OCI-LY7 (cell line): ENCODE measurements around the gene OR1F1. TPM values are rescaled to one million over a fixed set of nuclear protein-coding genes. Genes with fewer than 3 reads are reported as not detected.
"Not testable (repeated sequence)": the region's sequence is repeated elsewhere in the genome, so short reads cannot be mapped to it uniquely, and the experiment has no call there.

Experiments used
- BruUV-seq: library from RNA; stranded (reverse); fragments of 400-500 nt; replicated peaks from 2 replicates; lab custom pipeline; 2021; lab: Mats Ljungman, UMichigan
- CTCF ChIA-PET: fragments of 300-600 bp; sonication (Branson Sonifier 250); formaldehyde crosslinking; loops from one replicate; lab custom pipeline; 2022; ENCODE audit warnings: antibody characterized with exemption; ENCODE audit not compliant: unreplicated experiment; lab: Charles Lee
- POLR2A ChIA-PET: fragments of 300-600 bp; sonication (Branson Sonifier 250); formaldehyde crosslinking; loops from one replicate; lab custom pipeline; 2022; ENCODE audit warnings: antibody characterized with exemption; lab: Charles Lee
- DNase-seq: peaks from one replicate; pipeline ENCODE4 v3.0.0-alpha.2; 2015; ENCODE audit warnings: low spot score
- H2AFZ ChIP-seq: fragments of 200-600 bp; sonication (generic), shearing (Covaris generic); 2 replicates; pipeline ENCODE4 v1.6.1; 2014; ENCODE audit warnings: mild to moderate bottlenecking, antibody characterized with exemption, low read length, moderate library complexity
- H3K27ac ChIP-seq: fragments of 200-600 bp; sonication (generic); 2 replicates; pipeline ENCODE4 v1.5.1; 2014; ENCODE audit warnings: mixed run types, low read depth, mild to moderate bottlenecking, moderate library complexity, low read length, inconsistent platforms; ENCODE audit not compliant: poor library complexity, severe bottlenecking
- H3K36me3 ChIP-seq: fragments of 200-600 bp; sonication (generic); 2 replicates; pipeline ENCODE4 v1.6.1; 2014; ENCODE audit warnings: mild to moderate bottlenecking, antibody characterized with exemption, low read length, moderate library complexity, mixed read lengths; ENCODE audit not compliant: insufficient read depth
- H3K4me1 ChIP-seq: fragments of 200-600 bp; sonication (generic); 2 replicates; pipeline ENCODE4 v1.5.1; 2014; ENCODE audit warnings: mild to moderate bottlenecking, low read length; ENCODE audit not compliant: insufficient read depth, poor library complexity, severe bottlenecking
- H3K4me2 ChIP-seq: fragments of 200-600 bp; sonication (generic); 2 replicates; pipeline ENCODE4 v1.6.1; 2014; ENCODE audit warnings: mild to moderate bottlenecking, low read length
- H3K4me3 ChIP-seq: fragments of 200-600 bp; sonication (generic); 2 replicates; pipeline ENCODE4 v1.5.1; 2014; ENCODE audit warnings: mild to moderate bottlenecking, low read depth, low read length; ENCODE audit not compliant: poor library complexity, severe bottlenecking
- H3K79me2 ChIP-seq: fragments of 200-600 bp; sonication (generic); 2 replicates; pipeline ENCODE4 v1.6.1; 2016; ENCODE audit warnings: low read depth, mild to moderate bottlenecking, low read length, moderate library complexity, mixed read lengths; ENCODE audit not compliant: insufficient read depth
- H3K9me2 ChIP-seq: fragments of 200-600 bp; sonication (generic); 2 replicates; pipeline ENCODE4 v1.6.1; 2016; ENCODE audit warnings: mild to moderate bottlenecking, low read length, mixed read lengths; ENCODE audit not compliant: insufficient read depth
- H3K9me3 ChIP-seq: fragments of 200-600 bp; sonication (generic); 2 replicates; pipeline ENCODE4 v1.6.1; 2014; ENCODE audit warnings: mild to moderate bottlenecking, mixed run types, low read length, mixed read lengths
- H4K20me1 ChIP-seq: fragments of 200-600 bp; sonication (generic); 2 replicates; pipeline ENCODE4 v1.6.1; 2014; ENCODE audit warnings: mild to moderate bottlenecking, antibody characterized with exemption, low read length, moderate library complexity, mixed read lengths; ENCODE audit not compliant: insufficient read depth
- CTCF ChIP-seq: fragments of 200-600 bp; sonication (generic); conservative IDR thresholded peaks from 2 replicates; pipeline ENCODE4 v1.5.1; 2014; ENCODE audit warnings: mild to moderate bottlenecking, antibody characterized with exemption, low read length, moderate library complexity, mixed read lengths
- EZH2phosphoT487 ChIP-seq: fragments of 200-600 bp; sonication (generic); IDR thresholded peaks from 2 replicates; pipeline ENCODE4 v1.6.1; 2018; ENCODE audit warnings: low read depth, borderline replicate concordance, mild to moderate bottlenecking, mixed run types, antibody characterized with exemption, low read length, moderate library complexity, mixed read lengths
- intact Hi-C: fragments of 100-400 bp; cut with micrococcal nuclease; formaldehyde crosslinking; loops from one replicate; pipeline ENCODE4 v1.10.0; 2022; ENCODE audit not compliant: unreplicated experiment
- total RNA-seq, 2 experiments: library from RNA; depleted of rRNA in 1 of 2; stranded (reverse); fragments of >200 nt in 1 of 2; shearing (Covaris generic) in 1 of 2; gene quantifications; 2 replicates each; pipeline ENCODE4 v1.2.3, GENCODE V29; 2014 to 2022

The OR1F1 gene
- total RNA-seq, 2 experiments from 2014 or later: not detected

DNA sequence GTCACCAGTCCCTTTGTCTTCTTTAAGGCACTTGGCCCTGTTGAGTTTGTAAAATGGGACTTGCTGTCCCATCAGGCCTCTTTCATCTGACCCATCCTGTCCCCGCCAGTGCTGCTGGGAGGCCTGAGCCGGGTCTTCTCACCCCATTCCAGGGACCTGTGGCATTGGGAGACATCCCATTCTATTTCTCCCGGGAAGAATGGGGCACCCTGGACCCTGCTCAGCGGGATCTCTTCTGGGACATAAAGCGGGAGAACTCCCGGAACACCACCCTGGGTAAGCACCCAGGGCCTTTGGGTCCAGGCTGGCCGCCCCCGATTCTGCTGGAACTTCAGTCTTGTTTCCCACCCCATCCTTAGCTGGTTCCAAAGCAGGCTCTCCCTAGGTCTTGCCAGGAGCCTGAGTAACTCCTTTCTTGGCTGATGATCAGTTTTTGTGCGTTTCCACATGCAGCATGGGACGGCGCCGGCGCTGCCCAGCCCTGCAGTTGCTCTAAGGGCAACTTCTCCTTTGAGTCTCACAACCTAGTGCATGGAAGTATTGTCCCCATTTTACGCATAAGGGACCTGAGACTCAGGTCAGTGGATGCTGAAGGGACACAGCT lies 49.1 kb upstream of the OR1F1 start:
- peaks cover 19% of the 10 kb centered on the region for H3K79me2 ChIP-seq
- no peak overlapping the region for H3K4me2 ChIP-seq
- H4K20me1 ChIP-seq: 0 out of 2 replicates have a peak, but pooled peaks cover 3% of the 10 kb centered on the region
- H3K27ac ChIP-seq: no peak overlapping the region
- peaks cover 7% of the 10 kb centered on the region for H3K4me1 ChIP-seq
- ChIA-PET CTCF (no interaction called here), POLR2A (interaction anchor here (0.6 kb wide), 1 partner anchor 71 kb away, joined by 3 read pairs; no protein-coding TSS in a partner anchor)
- DNase-seq: no peak
- BruUV-seq: no TSS peak
- intact Hi-C loops: no loop called here
- peaks cover 6% of the 10 kb centered on the region; the same call in 1 of the 2 replicates for H3K36me3 ChIP-seq
- no peak overlapping the region for H2AFZ ChIP-seq
- no peak for TF ChIP-seq CTCF
- TF ChIP-seq EZH2phosphoT487: no peak
- H3K9me2 ChIP-seq: no peaks in the 10 kb centered on the region
- H3K4me3 ChIP-seq: no peak overlapping the region
- H3K9me3 ChIP-seq: no peaks in the 10 kb centered on the region

GRCh38 chr16:3139561-3139960 lies 48.4 kb upstream of the OR1F1 start:
- CTCF ChIA-PET, BruUV-seq, intact Hi-C loops, H3K4me1 ChIP-seq, H3K9me2 ChIP-seq, H3K4me3 ChIP-seq, H3K4me2 ChIP-seq, H3K9me3 ChIP-seq, H3K27ac ChIP-seq, DNase-seq, H4K20me1 ChIP-seq, H3K36me3 ChIP-seq, H2AFZ ChIP-seq: not testable (repeated sequence)
- POLR2A ChIA-PET: interaction anchor here (0.5 to 0.6 kb wide), 2 partner anchors 70 to 956 kb away, joined by 3 read pairs; no protein-coding TSS in a partner anchor
- peaks cover 13% of the 10 kb centered on the region; the same call in 1 of the 2 replicates for H3K79me2 ChIP-seq

GRCh38 chr16:3140603-3141427 lies 47.2 kb upstream of the OR1F1 start:
- no peaks in the 10 kb centered on the region for H3K9me3 ChIP-seq
- DNase-seq: no peak
- peaks cover 6% of the 10 kb centered on the region for H3K4me1 ChIP-seq
- no peak overlapping the region for H3K4me3 ChIP-seq
- CTCF ChIA-PET: no interaction called here
- no peak overlapping the region for H3K27ac ChIP-seq
- BruUV-seq: no TSS peak
- no peak overlapping the region for H3K4me2 ChIP-seq
- no peaks in the 10 kb centered on the region for H3K9me2 ChIP-seq
- intact Hi-C loops: no loop called here
- POLR2A ChIA-PET: no interaction called here
- no peak for TF ChIP-seq EZH2phosphoT487
- TF ChIP-seq CTCF: no peak
- H4K20me1 ChIP-seq: no peaks in the 10 kb centered on the region
- H3K36me3 ChIP-seq: peaks cover 6% of the 10 kb centered on the region; the same call in 1 of the 2 replicates
- no peak overlapping the region for H2AFZ ChIP-seq
- peaks cover 5% of the 10 kb centered on the region; the same call in 1 of the 2 replicates for H3K79me2 ChIP-seq
